DMS153 treated with DMSO at 0.1 percent for 48 hours (cell line): ENCODE measurements around the gene PPP1R10.

ENCODE experiments used
- DNase-seq: peaks from one replicate; lab custom pipeline; 2025; ENCODE audit not compliant: unreplicated experiment; lab: John Stamatoyannopoulos, UW

The PPP1R10 gene

DNA sequence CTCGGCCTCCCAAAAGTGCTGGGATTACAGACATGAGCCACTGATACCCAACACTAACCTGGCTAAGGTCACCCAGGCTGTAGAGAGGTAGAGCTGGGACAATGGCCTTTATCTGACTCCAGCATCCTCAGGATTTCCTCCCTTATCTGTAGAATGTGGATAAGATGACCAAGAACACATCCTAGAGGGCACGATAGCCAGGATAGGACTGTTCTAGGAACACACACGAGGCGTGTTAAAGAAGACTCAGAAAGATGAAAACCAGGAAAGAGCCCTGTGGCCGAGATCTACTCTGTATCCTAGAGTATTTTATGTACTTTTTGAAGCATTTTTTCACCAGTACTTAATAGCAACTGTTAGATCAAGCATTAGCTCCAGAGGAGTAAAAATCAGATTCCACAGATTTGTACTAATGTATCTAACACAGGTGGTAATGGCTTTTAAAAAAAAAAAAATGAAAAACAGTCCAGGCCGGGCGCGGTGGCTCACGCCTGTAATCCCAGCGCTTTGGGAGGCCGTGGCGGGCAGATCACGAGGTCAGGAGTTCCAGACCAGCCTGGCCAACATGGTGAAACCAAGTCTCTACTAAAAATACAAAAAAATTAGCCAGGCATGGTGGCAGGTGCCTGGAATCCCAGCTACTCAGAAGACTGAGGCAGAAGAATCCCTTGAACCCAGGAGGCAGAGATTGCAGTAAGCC, 17.3 kb downstream of the PPP1R10 start:
- no peak for DNase-seq

DNA sequence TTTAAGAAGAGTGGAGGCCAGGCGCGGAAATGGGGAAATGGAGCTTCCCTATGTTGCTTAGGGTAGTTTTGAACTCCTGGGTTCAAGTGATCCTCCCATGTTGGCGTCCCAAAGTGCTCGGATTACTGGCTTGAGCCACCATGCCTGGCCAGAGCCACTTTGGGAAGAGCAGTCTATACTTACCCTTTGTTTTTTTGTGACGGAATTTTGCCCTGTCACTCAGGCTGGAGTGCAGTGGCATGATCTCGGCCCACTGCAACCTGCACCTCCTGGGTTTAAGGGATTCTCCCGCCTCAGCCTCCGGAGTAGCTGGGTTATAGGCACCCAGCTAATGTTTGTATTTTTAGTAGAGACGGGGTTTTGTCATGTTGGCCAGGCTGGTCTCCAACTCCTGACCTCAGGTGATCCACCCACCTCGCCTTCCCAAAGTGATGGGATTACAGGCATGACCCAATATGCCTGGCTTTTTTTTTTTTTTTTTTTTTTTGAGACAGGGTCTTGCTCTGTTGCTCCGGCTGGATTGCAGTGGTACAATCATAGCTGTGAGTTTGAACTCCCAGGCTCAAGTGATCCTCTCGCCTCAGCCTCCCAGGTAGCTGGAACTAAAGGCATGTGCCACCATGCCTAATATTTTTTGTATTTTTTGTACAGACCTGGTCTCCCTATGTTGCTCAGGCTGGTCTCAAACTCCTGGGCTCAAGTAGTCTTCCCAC, 18.0 kb downstream of the PPP1R10 start:
- DNase-seq: no peak

DNA sequence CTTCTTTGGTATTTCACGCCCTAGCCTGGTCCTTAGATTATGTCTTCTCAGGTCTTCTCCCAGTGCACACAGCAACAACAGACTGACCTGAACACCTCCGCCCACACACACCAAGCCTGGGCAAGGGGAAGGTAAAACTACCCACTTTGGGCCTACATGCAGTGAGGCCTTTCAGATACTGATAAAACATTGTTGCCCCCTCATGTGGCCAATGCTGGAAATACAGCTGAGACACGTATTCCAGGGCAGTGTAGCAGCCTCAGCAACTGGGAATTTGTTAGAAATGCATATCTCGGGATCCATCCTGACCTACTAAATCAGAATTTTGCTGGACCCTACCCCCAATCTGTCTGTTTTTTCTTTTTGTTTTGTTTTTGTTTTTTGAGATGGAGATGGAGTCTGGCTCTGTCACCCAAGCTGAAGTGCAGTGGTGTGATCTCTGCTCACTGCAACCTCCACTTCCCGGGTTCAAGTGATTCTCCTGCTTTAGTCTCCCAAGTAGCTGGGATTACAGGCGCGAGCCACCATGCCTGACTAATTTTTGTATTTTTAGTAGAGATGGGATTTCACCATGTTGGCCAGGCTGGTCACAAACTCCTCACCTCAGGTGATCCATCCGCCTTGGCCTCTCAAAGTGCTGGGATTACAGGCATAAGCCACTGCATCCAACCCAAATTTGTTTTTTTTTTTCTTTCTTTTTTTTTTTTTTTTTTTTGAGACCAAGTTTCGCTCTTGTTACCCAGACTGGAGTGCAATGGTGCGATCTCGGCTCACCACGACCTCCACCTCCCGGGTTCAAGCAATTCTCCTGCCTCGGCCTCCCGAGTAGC, 19.5 kb downstream of the PPP1R10 start:
- peak; percentile 57 for DNase-seq

DNA sequence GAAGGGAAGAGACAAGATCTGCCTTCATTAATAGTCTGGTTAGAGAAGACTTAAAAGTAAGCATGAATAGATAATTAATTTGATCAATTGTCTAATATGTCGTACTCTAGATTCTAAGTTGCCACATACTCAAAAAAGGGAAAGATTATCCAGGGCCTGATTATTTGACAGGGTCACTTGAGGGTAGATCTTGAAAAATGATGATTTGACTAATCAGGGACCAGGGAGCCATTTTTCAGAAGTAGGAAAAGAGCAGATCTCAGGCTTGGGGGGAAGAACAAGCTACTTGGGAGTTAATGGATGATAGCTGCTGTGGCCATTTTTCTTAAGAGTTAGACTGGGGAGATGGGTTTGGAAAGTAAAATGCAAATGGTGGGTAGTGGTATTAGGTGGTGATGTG, 24.8 kb downstream of the PPP1R10 start:
- DNase-seq: no peak

DNA sequence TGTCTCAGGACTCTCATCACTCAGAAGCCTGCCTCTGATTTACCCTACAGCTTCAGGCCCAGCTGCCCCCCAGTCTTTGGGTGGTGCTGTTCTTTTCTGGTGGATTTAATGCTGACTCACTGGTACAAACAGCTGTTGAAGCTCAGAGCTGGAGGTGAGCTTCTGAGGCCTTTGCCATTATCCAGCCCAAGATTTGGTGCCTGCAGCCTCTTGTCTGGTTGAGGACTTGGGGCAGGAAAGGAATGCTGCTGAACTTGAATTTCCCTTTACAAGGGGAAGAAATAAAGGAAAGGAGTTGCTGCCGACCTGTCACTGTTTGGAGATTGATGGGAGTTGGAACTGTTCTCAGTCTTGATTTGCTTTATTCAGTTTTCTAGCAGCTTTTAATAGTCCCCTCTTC, 26.0 kb downstream of the PPP1R10 start:
- DNase-seq: no peak

DNA sequence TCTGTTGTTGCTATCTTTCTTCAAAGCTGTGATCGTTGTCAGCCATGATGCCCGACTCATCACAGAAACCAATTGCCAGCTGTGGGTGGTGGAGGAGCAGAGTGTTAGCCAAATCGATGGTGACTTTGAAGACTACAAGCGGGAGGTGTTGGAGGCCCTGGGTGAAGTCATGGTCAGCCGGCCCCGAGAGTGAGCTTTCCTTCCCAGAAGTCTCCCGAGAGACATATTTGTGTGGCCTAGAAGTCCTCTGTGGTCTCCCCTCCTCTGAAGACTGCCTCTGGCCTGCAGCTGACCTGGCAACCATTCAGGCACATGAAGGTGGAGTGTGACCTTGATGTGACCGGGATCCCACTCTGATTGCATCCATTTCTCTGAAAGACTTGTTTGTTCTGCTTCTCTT, 26.5 kb downstream of the PPP1R10 start:
- no peak for DNase-seq

DNA sequence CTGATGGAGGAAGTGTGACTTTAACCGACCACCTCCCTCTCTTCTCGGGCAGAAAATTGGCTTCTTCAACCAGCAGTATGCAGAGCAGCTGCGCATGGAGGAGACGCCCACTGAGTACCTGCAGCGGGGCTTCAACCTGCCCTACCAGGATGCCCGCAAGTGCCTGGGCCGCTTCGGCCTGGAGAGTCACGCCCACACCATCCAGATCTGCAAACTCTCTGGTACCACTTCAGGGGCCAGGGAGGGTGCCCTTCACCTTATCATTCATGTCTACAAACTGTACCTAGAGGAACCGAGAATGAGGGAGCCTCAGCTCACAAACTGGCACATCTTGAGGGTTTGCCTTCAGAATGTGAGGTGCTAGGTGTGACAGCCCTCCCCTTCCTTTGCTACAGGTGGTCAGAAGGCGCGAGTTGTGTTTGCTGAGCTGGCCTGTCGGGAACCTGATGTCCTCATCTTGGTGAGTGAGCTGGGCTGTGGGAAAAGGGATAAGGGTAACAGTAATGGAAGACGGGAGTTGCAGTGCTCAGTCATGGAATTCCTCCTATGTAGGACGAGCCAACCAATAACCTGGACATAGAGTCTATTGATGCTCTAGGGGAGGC, 27.2 kb downstream of the PPP1R10 start:
- no peak for DNase-seq

DNA sequence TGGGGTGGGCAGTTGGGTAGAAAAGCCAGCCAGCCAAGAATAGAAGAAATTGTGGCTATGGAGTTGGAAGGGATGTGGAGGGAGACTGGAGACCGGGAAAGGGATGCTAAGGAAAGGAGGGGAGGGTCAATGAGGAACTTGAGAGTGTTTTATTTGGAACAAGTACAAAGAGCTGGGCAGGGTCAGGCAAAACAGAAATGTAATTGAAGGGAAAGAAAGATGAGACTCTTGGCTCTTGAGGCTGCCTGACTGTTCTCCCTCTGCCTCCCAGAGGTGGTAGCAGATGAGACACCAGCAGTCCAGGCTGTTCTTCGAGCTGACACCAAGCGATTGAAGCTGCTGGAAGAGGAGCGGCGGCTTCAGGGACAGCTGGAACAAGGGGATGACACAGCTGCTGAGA, 33.1 kb downstream of the PPP1R10 start:
- DNase-seq: no peak

DNA sequence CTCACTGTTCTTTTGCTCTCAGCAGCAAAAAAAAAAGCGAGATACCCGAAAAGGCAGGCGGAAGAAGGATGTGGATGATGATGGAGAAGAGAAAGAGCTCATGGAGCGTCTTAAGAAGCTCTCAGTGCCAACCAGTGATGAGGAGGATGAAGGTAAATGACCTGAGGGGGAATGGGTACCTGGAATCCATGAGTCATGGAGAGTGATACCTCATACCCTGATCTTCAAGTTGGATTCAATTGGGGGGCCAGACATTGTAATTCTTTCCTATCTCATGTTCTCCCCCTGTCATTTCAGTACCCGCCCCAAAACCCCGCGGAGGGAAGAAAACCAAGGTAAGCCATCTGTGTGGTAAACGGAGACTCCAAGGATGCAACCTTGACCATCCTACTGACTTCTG, 39.0 kb downstream of the PPP1R10 start:
- DNase-seq: no peak

DNA sequence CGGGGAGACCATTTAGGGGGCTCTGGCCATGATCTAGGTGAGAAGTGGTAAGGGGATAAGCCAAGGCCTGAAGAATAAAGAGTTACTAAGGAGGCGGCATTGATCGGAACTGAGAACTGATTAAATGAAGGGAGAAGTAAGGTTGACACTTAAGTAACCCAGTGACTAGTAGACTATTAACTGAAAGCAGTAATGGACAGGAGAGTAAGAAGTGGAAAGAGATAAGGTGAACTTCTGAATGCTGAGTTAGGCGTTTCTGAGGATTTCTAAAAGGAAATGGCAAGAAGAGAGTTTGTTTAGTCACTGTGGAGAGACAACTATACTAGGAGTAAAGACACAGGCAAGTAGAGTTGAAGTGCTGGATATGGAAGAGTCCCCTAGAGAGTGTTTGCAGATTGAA, 43.9 kb downstream of the PPP1R10 start:
- no peak for DNase-seq

DNA sequence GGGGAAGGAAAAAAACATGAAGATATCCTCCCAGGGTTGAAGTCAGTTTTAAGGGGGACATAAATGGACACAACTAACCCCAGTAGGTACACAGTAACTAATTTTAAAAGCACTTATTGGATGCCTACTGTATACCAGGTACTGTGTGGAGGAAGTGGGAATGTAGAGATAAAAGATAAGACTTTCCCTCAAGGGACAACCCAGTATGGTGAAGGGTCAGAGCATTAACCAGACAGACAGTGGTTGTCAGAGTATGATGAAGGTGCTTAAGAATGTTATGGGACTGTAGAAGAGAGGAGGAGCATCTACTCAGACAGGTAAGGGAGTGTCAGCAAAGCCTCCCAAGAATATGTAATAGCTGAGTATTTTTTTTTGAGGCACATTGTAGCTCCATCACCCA, 44.9 kb downstream of the PPP1R10 start:
- DNase-seq: no peak

DNA sequence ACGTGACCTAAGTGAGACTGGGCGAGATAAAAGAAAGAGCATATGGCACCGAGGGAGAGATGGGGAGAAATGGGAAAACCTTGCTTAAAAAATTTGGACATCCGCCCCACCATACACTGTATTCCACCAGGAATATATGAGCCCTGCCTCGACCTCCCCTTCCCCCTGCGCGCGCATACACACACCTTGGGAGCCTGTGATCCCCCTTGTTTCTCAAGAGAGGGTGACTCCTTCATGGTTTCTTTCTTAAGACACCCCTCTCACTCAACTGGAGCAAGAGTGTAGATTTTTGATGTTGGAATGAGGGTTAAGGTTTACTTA, 45.3 kb downstream of the PPP1R10 start:
- no peak for DNase-seq

DNA sequence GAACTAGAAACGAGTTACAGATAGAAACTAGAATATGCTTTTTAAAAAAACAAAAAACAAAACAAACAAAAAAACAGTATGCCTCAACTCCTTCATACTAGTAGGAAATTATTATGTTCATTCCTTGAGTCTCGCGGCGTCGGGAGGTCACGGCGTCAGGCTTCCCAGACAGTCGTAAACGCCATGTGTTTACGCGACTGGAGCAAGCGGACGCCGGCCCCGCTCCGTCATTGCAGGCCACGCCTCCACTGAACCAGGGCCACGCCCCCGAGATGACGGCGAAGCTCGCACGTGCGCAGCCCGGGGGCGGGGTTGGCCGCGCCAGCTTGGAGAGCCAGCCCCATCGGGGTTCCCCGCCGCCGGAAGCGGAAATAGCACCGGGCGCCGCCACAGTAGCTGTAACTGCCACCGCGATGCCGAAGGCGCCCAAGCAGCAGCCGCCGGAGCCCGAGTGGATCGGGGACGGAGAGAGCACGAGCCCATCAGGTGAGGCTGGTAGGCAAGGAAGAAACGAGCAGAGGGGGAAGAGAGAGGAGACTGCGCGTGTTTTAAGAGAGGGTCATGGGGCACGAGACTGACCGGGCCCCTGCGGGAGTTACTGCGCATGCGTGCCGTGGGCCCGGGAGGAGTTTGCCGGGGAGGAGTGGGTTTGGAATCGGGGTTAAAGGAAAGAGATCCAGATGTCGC, 45.8 kb downstream of the PPP1R10 start, which contains the start of gene ABCF1:
TSS of gene ABCF1 (plus strand) at position 368 of the 687 bp plus-strand sequence. CDS start at position 414, 46 bp downstream.
- DNase-seq: peak; percentile 94

DNA sequence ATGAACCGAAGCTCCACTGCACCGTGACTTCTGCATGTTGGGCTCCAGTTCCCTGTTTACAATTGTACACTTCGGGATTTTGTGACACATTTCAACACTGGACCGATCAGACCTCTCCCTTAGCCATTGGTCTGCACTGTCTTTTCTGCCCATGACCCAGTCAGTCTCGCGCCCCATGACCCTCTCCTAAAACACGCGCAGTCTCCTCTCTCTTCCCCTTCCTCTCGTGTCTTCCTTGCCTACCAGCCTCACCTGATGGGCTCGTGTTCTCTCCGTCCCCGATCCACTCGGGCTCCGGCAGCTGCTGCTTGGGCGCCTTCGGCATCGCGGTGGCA, 46.3 kb downstream of the PPP1R10 start:
- no peak for DNase-seq

DNA sequence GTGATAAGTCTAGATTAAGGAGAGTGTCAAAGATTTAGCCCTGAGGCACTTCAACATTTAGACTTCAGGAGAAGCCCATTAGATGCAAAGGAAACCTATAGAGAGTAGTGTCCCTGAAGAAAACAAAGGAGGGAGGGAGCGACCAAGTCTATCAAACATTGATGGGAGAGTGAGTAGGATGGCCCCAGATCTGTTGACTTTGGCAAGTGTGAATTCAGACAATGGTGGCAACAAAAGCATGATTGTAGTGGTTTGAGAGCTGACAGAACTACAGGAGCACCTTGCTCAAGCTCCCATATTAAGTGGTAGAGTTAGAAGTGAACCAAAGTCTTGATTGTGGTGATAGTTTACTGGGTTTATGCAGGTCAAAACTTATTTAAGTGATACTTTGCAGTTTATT, 46.8 kb downstream of the PPP1R10 start:
- no peak for DNase-seq

DNA sequence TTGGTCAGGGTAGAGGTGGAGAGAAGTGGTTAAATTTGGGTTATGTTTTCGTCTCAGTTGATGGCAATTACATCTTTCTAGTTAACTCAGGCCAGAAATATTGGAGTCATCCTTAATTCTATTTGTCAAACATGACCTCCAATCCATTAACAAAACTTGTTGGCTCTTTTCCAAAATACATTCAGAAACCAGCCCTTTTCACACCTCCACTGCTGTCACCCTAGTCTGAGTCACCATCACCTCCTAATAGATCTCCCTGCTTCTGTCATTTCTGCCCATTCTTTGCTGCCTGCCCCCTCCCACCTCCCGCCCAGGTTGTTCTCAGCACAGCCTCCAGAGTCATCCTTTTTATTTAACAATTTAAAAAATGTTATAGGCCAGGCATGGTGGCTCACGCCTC, 48.8 kb downstream of the PPP1R10 start:
- DNase-seq: no peak

DNA sequence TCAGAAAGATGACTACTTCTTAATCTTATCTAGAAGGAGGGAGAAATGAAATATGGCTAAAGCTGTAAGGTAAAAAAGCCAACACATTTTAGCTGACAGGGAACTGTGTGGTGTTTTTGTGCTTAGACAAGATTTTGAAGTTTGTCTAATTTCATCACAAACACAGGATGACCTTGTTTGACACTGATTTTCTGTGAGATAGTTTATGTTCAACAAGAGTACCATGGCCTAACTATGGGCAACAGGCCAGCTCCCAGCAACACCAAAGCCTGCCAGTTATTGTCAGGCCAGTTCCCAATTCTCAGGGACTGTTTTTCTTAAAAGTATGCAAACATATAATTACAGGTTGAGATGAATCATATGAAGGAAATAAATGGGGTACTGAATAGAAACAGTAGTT, 51.3 kb downstream of the PPP1R10 start:
- DNase-seq: no peak

DNA sequence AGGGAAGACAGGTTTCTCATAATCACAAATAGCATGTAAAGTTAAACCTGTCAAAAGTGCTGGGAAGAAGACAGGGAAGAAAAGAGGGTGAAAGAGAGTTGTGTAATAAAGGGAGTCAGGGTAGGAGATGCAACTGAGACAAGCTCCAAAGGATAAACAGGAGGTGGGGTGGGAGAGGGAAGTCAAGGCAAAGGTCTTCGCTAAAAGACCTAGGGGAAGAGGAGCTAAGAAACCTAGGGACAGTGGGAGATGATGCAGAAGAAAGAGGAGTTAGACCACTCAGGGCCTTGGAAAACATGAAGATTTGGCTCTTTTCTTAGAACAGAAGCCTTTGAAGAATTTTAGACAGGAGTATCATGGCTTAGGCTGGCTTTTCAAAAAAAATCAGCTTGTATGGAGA, 52.9 kb downstream of the PPP1R10 start:
- DNase-seq: no peak

DNA sequence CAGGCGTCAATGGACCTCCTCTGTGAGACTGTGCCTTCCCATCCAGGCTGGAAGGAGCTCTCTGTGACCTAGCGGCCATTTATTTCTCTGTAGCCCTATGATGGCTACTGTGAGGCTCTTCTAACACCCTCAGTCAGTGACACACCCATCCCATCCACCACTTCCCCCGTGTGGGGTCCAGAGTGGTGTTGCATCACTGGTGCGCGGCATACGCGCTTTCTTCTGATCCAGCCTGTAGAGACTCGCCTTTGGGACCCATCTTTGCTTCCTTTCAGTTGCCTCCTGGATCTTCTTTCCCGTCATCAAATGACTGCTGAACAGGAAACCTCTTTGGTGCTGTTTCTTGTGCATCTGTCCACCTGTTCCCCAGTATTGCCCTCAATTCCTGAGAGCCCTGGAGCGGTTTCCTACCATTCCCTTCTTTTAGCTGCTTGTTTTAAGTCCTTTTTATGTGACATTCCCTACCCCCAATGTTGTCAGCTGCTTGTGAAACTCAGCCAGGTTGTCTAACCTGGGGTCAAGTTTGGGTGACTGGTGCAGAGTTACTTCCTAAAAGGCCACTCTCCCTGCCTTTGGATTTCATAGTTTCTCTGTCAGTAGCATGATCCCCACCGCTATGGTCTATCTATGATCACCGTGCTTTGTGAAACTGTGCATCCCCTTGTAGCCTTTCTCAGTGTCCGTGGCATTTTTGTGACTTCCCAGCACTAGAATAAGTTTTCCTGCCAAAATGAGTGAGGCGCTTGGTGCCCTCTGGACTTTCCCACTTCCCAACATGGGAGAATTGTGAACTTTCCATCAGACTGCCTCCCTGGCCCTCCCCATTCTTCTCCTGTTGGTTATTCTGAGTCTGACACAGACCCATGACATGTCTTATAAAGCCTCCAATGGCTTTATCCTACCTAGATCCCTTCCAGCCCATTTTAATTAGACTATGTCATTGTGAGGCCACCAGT, 54.3 kb downstream of the PPP1R10 start:
- DNase-seq: no peak

DNA sequence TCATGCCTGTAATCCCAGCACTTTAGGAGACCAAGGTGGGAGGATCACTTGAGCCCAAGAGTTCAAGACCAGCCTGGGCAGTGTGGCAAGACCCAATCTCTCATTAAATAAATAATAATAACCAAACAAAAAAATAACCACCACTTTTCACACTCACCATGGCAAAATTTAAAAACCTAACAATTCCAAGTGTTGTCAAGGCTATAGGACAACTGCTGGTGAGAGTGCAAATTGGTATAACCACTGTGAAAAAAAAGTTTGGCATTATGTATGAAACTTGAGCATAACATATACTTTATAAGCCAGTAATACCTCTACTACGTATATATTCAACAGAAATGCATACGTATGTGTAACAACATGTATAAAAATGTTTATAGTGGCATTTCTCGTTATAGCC, 56.1 kb downstream of the PPP1R10 start:
- no peak for DNase-seq
